GM18502 (cell line): ENCODE results near the gene SPDYE2.
"Not testable (repeated sequence)": the region's sequence is repeated elsewhere in the genome, so short reads cannot be mapped to it uniquely, and the experiment has no call there.

Source experiments
- ATAC-seq: cut with Tn5 transposase; IDR thresholded peaks from one replicate; pipeline ENCODE4 v1.9.1; 2021; ENCODE audit warnings: mild to moderate bottlenecking; ENCODE audit not compliant: unreplicated experiment, poor library complexity

The SPDYE2 gene

GRCh38 chr7:102596036-102596435 is 45.0 kb downstream of the SPDYE2 start:
- ATAC-seq: not testable (repeated sequence)

GRCh38 chr7:102599699-102600098 is 48.7 kb downstream of the SPDYE2 start:
- ATAC-seq: not testable (repeated sequence)

- ATAC-seq: not testable (repeated sequence)
Observed at GRCh38 chr7:102602317-102602716, 51.3 kb downstream of the SPDYE2 start.

GRCh38 chr7:102604431-102605145 is 53.6 kb downstream of the SPDYE2 start:
- ATAC-seq: not testable (repeated sequence)

GRCh38 chr7:102606848-102607247 is 55.8 kb downstream of the SPDYE2 start:
- ATAC-seq: not testable (repeated sequence)

- not testable (repeated sequence) for ATAC-seq
Observed at GRCh38 chr7:102609734-102610133, 58.7 kb downstream of the SPDYE2 start.

- ATAC-seq: not testable (repeated sequence)
Observed at GRCh38 chr7:102610441-102610840, 59.4 kb downstream of the SPDYE2 start.

- peak; percentile 47 for ATAC-seq
Observed at GRCh38 chr7:102611013-102611674, 60.1 kb downstream of the SPDYE2 start.

GRCh38 chr7:102611675-102612325 is 60.8 kb downstream of the SPDYE2 start:
- ATAC-seq: not testable (repeated sequence)
